HG03521 (cell line): ENCODE results near the gene VILL.
"Not testable (repeated sequence)": the region's sequence is repeated elsewhere in the genome, so short reads cannot be mapped to it uniquely, and the experiment has no call there.

Source experiments
- ATAC-seq: cut with Tn5 transposase; IDR thresholded peaks from one replicate; pipeline ENCODE4 v1.9.1; 2021; ENCODE audit warnings: mild to moderate bottlenecking, moderate library complexity; ENCODE audit not compliant: unreplicated experiment

VILL gene

DNA sequence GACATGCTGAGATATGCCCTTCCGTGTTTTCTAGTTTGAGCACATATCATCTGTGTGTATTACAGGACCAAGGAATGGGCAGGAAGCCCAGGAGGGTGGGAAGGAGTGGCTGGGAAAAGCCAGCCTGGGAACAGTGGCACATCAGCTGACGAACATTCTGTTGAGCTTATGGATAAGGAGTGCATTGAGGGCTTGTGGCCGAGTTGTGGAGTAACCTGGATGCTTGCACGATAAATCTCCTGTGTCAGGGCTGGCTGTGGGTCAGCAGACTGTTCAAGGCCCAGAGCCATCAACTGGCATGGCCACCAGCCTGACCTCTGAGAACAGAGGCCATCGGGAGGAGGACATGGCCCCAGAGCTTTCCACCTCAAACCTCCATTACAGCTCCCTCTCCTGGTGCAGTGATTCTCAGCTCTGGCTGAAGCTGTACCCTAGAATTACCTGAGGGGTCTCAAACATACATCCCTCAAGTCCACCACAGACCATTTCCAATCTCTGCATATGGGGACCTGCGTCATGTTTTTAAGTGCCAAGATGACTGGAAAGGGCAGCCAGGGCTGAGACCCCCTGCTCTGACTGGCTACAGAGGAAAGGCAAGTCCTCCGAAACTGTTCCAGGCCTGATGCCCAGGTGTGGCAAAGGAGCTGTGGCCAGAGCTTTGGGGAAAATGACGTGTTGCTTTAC, 4.8 kb upstream of the VILL start:
- no peak for ATAC-seq

DNA sequence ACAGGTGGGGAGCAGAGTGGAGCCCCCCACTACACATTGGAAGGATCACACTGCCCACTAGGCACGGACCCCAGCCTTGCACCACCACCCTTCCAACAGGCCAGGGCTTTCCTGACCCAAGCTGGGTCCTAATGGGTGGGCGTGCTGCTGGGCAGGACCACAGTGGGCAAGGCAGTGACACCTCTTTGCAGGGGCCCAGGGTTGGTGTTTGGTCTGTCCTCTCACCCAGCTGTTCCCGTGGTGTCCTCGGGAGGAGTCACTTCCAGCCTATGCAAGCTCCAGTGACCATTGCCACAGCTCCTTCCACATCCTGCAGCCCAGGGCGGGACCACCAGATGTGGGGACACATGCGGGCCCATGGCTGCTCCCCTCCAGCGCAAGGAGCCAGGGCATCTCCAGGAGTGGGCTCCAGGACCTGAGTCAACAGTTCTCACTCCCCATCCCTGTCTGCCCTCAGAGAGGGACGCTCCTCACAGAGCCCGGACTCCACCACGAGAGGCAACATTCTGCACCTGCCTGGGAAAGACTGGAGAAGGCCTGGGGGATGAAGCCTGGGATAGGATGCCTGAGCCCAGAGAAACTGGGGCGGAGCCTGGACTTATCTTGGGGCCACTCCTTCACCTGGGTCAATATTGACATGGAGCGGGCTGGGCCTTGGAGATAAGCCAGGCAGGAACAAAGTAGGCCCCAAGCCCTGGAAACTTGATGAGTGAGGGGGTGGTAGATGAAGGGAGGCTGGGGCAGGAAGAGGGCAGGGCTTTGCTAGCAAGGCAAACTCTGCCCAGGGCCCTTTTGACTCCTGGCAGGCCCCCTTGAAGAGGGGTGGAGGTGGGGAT, 3.9 kb upstream of the VILL start:
- ATAC-seq = no peak

DNA sequence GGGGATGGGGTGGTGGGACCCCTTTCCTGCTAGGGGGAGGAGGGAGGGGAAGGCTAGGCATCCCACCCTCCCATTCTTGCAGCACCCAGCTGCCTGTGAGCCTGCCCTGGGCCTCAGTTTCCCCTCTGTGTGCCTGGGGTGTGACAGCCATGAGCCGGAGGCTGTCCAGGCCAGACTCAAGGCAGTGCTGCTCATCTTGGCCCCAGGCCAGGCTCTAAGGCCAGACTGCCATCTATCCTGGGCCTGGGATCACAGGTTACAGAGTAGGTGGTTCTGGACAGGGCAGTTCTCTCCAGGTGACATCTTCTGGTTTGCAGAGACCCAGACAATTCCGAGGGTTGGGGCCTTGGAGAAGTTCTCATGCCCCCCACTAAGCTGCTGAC, 3.3 kb upstream of the VILL start:
- no peak for ATAC-seq

DNA sequence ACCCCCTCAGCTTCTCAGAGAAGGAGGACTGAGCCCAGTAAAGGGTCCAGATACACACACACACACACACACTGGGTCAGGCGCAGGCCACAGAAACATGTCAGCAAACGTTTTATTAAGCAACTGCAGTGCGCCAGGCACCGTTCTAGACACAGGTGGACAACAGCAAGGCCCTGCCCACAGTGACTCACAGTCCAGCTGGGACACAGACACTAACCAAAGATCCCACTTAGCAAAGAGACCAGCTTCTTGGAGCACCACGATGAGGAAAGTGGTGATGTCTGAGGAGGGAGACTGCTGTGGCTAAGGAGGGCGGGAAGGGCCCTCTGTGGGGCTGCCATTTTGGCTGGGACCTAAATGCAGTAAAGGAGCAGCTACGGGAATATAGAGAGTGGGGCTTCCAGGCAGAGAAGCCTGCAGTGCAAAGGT, 2.8 kb upstream of the VILL start:
- no peak for ATAC-seq

DNA sequence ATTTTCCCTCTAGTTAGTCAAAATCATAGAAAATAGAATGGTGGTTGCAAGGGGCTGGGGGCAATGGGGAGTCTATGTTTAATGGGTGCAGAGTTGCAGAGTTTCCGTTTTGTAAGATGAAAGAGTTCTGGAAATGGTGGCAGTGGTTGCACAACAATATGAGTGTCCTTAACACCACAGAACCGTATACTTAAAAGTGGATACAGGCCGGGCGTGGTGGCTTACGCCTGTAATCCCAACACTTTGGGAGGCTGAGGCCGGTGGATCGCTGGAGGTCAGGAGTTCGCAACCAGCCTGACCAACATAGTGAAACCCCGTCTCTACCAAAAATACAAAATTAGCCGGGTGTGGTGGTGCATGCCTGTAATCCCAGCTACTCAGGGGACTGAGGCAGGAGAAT, 2.2 kb upstream of the VILL start:
- not testable (repeated sequence) for ATAC-seq

DNA sequence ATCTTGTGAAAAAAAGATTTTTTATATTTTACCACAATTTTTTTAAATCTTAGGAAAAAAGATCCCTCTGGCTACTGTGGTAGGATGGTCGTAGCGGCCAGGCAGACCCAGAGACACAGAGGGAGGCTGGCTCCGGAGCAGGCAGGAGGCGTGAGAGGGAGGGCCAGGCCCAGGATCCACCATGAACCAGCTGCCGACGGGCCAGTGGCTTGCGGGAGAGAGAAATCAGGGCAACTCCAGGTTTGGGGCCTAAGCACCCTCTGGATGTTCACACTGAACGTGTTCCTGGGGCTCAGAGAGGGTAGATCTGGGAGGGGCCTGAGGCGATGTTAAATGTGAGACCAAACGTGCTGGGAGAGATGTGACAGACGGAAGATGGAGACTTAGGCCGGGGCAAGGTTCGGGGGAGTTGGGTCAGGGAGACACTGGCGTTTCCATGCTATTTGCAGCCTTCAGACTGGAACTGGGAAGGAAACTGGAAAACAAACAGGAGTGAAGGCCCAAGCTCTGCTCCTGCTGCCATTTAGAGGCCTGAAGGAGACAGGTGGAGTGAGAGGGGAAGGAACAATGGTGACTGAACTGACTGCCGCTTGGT, 1.6 kb upstream of the VILL start:
- ATAC-seq = no peak

DNA sequence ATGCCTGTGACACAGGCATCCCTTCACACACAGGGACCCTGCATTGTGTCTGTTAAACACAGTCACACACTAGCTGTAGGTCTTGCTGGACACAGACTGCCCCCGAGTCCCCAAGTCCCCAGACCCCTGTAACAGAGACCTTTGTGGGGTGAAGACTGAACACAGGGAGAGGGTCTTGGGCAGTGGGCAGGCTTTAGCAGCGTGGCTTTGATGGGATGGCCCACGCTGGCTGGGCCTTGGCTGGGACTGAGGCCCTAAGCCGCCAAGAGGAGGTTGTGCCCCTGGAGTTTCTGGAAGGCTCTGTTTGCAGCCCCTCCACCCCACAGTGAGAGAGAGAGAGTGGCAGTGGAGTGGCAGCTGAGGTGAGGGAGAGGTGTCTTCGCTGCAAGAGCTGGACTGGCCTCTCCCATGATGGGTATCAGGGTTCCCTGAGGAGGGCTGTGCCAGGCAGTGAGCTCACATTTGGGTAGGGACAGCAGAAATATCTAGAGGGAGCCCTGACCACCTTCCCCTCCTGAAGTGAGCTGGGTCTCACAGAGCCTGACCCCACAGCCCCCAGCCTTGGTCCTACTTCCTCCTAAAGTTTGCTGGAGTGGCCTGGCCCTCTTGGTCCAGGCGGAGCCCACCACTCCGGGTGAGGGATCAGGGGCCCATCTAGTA, 635 bp upstream of the VILL start:
- no peak for ATAC-seq

DNA sequence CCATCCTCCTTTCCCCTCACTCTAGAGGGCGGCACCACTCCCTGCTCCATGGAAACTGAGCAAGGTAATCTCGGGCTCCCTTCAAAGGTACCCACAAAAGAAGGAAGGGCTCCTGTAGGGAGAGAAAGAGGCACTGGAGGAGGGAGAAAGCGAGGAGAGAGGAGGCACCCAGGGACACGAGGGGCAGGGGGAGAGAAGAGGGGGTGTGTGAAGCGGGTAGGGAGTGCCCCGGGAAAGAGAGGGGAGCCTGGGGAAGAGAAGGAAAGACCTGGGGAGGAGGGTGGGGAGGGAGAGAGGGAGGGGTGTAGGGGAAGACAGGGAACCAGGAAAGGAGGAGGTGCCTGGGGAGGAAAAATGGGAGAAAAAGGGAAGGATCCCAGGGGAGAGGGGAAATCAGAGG, 523 bp downstream of the VILL start:
- no peak for ATAC-seq

DNA sequence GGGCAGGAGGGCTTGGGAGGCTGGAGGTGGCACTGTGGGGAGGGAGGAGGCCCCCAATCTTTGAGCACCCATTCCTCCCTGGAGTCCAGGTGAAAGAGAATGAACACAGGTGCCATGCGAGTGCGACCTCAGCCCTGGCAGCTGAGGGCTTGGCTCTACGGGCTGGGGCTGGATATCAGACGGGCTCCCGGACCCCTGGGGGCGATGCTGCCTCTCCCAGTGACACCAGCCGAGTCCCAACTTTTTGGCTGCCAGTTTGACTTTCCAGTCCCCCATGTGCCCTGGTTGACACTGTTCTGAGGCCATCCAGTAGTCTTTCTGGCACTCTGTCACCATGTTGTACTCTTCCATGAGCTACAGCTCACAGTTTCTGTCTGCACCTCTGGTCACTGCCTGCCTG, 1.2 kb downstream of the VILL start:
- ATAC-seq = no peak

DNA sequence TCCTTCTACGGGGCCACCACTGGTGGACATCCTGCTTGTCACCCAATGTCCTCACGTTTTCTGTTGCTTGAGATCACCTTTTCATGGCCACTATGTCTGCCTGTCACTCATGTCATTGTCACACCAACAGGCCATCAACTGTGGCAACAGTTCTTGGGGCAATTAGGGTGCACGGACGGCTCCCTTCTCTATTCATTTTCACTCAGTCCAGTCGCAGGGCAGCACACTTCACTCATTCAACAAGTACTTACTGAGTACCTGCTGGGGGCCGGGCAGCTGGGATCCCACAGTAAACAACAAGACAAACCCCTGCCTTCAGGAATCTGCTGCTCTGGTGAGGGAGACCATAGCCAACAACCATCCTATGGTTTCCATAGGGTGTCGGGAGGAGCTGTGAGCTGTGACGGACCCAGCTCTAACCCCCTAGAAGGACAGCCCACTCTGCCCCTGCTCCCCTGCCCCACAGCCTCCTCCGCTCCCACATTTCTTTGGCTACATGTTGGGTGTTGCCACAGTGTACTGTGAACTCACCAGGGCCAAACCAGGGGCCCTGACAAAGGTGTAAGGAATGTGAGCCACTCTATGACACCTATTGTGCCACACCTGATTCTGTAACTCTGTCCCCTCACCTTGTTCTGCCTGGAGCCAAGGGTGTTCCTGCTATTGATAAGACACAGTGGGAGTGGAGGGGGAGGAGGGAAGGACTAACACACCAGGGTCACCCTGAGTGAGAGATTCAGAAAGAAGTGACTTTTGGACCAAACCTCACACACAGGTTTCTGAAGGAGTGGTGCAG, 1.9 kb downstream of the VILL start:
- no peak for ATAC-seq

DNA sequence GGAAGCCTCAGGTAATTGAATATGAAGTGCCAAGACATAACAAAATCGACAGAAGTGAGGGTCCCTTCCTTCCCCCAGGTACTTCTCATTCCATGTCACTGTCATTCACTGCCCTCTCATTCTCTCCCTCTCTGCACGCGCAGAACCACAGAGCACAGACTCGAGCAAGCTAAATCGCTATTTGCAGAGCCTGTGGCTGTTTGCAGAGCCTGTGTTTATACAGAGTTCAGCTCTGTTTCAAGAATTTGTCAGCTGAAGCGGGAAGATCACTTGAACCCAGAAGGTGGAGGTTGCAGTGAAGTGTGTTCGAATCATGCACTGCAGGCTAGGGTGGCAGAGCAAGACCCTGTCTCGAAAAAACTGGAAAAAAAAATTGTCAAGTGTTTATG, 2.5 kb downstream of the VILL start:
- no peak for ATAC-seq

DNA sequence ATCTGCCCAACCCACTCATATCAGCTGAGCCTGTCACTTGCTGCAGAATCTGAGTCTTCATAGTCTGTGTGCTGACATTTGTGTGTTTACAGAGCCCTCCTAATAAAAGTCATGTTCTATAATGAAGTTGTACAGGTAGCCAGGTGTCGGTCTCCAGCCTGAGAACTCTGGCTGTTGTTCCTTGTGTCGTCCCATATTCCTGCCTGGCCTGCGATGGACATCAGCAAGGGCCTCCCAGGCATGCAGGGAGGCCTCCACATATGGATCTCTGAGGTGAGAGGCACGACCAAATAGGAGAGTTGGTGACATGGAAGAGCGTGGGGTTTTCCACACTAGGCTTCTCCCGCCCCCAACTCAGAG, 2.9 kb downstream of the VILL start:
- no peak for ATAC-seq

DNA sequence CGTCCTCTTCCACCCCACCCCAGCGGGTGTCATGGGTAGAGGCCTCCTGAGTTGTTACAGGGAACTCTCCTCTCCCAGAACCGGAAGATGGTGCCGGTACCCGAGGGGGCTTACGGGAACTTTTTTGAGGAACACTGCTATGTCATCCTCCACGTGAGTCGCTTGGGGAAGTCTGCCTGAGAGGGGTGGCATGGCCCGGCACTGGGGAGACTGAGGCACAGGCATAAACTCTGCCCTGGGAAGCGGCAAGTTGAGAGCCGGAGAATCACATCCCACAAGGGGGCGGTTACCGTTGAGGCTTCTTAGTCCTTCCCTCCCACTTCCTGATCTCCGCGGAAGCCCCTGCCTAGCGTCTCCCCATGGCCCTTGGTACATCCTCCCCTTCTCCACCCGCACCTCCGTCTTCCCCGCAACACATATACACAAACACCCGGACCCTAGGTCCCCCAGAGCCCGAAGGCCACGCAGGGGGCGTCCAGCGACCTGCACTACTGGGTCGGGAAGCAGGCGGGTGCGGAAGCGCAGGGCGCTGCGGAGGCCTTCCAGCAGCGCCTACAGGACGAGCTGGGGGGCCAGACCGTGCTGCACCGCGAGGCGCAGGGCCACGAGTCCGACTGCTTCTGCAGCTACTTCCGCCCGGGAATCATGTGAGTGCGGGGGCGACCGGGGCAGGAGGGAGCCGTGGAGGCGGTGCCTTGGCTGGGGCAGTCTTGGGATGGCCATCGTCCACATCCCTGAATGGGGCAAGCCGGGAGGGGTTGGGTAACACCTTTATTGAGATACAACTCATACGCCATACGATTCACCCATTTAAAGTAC, 3.4 kb downstream of the VILL start:
- peak; percentile 55 for ATAC-seq

DNA sequence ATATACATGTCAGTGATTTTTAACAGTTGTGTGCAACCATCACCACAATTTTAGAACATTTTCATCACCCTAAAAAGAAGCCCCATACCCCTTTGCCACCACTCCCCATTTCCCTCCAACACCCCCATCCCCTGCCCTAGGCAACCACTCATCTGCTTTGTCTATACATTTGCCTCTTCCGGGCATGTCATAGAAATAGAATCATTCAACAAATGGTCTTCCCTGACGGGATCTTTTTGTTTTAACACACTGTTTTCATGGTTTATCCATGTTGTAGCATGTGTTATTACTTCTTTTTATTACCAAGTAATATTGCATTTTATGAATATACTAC, 4.0 kb downstream of the VILL start:
- no peak for ATAC-seq

DNA sequence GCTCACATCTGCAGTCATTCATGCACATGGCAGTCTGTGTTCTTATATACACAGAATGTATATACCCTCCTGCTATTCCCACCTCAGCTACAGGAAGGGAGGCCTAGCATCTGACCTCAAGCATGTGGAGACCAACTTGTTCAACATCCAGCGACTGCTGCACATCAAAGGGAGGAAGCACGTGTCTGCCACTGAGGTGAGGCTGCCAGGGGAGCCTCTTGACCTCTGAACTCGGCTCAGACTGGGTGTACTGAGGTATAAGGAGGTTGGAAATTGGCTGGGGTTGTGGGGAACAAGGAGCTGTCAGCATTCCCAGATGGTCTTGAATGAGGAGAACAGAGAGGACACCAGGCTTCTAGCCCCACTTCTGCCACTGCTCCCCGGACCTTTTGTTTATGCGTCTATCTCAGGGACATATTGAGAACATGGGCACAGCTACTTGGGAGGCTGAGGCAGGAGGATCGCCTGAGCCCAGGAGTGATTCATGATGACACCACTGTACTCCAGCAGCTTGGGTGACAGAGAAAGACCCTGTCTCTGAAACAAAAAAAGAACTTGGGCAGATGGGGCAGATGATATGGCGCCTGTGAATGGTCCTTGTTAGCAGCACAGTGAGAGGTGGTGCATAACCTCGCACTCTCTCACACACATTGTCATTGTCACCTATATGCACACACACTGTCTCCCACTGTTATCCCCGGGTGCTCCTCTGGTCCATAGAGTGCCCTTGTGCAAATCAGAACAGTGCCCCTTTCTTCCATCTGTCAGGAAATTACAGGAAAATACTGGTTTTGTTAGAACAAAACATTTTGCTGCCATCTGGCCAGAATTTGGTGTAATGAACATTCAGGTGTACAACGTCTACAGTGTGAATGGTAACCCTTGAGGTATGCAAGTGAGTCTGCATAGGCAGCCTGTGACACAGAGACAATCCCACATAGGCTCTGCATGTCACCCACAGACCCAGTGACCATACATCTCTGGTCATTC, 5.4 kb downstream of the VILL start:
- no peak for ATAC-seq

DNA sequence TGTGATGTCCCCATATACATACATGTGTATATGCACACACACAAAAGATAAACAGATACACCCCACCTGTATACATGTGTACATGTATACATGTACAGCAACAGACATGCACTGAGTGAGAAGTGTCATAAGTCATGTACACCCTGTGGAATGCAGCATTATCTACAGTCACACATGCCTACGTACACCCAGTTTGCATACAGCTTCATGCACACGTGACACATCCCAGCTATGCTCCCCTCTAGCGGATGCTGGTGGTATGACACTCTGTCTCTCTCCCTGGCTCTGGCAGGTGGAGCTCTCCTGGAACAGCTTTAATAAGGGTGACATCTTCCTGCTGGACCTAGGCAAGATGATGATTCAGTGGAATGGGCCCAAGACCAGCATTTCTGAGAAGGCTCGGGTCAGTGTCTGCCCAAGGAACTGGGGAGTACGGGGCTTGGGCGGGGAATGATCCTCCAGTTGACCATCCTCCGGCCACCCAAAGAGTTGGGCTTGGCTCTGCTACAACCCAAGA, 6.3 kb downstream of the VILL start:
- peak; percentile 54 for ATAC-seq

DNA sequence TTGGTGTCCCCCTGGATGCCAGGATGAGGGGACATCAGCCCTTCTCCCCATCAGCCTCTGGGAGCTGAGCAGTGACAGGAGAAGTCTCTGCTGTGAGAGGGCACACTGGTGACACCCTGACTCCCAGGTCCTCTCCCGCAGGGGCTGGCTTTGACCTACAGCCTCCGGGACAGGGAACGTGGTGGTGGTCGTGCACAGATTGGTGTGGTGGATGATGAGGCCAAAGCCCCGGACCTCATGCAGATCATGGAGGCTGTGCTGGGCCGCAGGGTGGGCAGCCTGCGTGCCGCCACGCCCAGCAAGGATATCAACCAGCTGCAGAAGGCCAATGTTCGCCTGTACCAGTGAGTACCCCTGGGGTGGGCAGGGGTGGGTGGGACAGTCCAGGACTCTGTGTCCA, 6.8 kb downstream of the VILL start:
- no peak for ATAC-seq

DNA sequence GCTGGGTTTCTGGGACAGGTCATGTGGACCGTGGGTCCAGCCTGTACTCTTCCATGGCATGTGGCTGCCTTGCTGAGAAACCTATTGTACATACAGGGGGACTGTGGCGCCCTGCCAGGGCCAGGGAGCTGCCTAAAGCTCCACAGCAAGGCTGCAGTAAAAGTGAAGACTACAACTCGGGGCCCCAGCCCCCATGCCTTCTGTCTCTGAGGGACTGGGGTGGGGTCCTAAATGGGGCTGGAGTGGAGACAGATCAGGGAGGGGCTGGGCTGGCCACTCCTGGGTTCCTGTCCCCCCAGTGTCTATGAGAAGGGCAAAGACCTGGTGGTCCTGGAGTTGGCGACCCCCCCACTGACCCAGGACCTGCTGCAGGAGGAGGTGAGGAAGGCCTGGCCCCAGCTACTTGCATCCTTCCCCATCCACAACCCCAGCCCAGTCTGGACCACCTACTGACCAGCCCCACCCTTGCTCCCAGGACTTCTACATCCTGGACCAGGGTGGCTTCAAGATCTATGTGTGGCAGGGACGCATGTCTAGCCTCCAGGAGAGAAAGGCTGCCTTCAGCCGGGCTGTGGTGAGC, 7.3 kb downstream of the VILL start:
- ATAC-seq = no peak
